Measurements from ENCODE around the gene PRPF6.
A peak's percentile ranks its signal among the peaks of the same experiment; 100 is the strongest.

The PRPF6 gene

DNA sequence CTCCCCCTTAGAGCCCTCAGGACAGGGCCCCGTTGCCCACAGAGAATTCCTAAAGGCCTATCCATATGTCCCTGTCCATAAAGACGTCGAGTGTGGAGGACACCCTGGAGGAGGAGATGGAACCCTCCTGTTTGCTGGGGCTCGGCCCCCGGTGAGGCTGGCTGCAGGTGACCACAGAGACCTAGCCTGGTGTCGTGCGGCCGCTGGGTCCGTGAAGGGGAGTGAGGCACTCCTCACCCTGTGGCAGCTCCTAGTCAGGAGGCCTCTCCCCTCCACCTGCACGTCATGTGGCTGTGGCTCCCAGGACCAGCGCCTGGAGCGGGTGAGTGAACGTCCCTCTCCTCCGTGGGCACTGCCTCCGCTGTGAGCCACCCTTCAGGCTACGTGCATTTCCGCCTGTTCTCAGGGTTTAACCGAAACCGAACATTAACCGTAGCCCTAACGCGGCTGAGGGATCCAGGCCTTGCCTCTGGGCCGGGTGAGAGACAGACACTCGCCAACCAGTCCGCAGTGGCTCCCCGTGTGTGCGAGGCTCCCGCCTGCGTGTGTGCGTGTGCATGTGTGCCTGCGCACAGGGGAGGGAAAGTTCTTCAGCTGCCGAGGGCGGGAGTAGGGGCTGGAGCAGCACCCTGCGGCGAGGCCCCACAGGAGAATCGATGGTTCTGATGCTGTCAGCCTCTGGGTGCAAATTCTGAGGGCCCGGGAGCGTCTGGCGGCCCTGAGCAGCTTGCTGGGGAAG lies 76.1 kb downstream of the PRPF6 start:
- ATAC-seq (ENCODE audit: low read depth) (no peak), DNase-seq (ENCODE audit: low spot score) (peak; percentile 82)
- Histone ChIP-seq H3K27ac (ENCODE audit: poor library complexity, severe bottlenecking) (no peak overlapping the region), H3K36me3 (ENCODE audit: low read depth) (no peaks in the 10 kb centered on the region), H3K27me3 (ENCODE audit: insufficient read depth, poor library complexity, severe bottlenecking) (no peaks in the 10 kb centered on the region), H3K4me3 (ENCODE audit: severe bottlenecking) (no peak overlapping the region), H3K4me1 (ENCODE audit: insufficient read depth, poor library complexity, severe bottlenecking) (no peaks in the 10 kb centered on the region), H3K9me3 (ENCODE audit: severe bottlenecking) (no peaks in the 10 kb centered on the region)
- TF ChIP-seq CTCF (IDR thresholded peaks at IDR 0.05; ENCODE audit: poor library complexity, severe bottlenecking) = no peak

GRCh38 chr20:64057628-64058498 lies 76.9 kb downstream of the PRPF6 start:
- H3K27ac ChIP-seq (ENCODE audit: poor library complexity, severe bottlenecking) = no peak overlapping the region
- ATAC-seq (ENCODE audit: low read depth) = peak; percentile 69
- peak; percentile 97 for DNase-seq (ENCODE audit: low spot score)

DNA sequence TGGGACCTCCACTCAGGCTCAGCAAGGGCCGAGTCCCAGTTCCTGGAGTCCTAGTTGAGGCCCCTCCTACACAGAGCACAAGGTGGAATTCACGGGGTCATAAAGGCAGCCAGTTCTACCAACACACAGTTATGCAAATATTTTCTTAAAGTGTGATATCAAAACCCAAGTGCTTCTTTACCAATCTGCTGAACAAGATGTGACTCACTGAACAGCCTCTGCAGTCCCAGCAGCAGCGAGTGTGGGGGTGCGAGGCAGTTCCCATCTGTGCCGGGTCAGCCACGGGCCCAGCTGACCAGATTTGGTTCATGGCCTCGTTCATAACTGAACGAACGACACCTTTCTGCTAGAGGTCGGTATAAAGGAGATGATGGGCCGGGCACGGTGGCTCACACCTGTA lies 77.6 kb downstream of the PRPF6 start:
- Histone ChIP-seq H3K36me3 (ENCODE audit: low read depth) (no peaks in the 10 kb centered on the region), H3K27me3 (ENCODE audit: insufficient read depth, poor library complexity, severe bottlenecking) (no peaks in the 10 kb centered on the region), H3K4me1 (ENCODE audit: insufficient read depth, poor library complexity, severe bottlenecking) (no peaks in the 10 kb centered on the region), H3K4me3 (ENCODE audit: severe bottlenecking) (no peak overlapping the region), H3K27ac (ENCODE audit: poor library complexity, severe bottlenecking) (no peak overlapping the region), H3K9me3 (ENCODE audit: severe bottlenecking) (no peaks in the 10 kb centered on the region)
- no peak for TF ChIP-seq CTCF (IDR thresholded peaks at IDR 0.05; ENCODE audit: poor library complexity, severe bottlenecking)
- ATAC-seq (ENCODE audit: low read depth) = no peak
- no peak for DNase-seq (ENCODE audit: low spot score)

More at GRCh38 chr20:64057628-64058498, 76.9 kb downstream of the PRPF6 start:
- Histone ChIP-seq H3K9me3 (ENCODE audit: severe bottlenecking) (no peaks in the 10 kb centered on the region), H3K36me3 (ENCODE audit: low read depth) (no peaks in the 10 kb centered on the region), H3K4me3 (ENCODE audit: severe bottlenecking) (no peak overlapping the region), H3K27me3 (ENCODE audit: insufficient read depth, poor library complexity, severe bottlenecking) (no peaks in the 10 kb centered on the region), H3K4me1 (ENCODE audit: insufficient read depth, poor library complexity, severe bottlenecking) (no peaks in the 10 kb centered on the region)
- TF ChIP-seq CTCF (IDR thresholded peaks at IDR 0.05; ENCODE audit: poor library complexity, severe bottlenecking) = peak; percentile 100

DNA sequence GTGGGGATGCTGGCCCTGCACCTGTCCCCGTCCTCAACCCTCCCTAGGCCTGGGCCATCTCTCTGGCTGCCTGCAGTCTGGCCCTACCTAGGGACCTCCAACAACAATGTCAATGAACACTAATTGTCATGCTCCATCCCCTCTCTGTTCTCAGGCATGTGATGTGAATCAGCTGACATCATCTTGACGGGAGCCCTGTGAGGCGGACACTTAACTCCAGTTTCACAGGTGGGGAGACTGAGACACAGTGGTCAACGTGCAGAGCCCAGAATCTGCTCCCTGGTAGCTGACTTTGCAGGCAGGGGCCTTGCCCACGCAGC lies 81.3 kb downstream of the PRPF6 start:
- peak overlapping the region; percentile 92 for H3K4me3 ChIP-seq (ENCODE audit: severe bottlenecking)
- H3K36me3 ChIP-seq (ENCODE audit: low read depth) = no peaks in the 10 kb centered on the region
- H3K4me1 ChIP-seq (ENCODE audit: insufficient read depth, poor library complexity, severe bottlenecking) = peaks cover 30% of the 10 kb centered on the region

More for the DNA sequence above, 81.3 kb downstream of the PRPF6 start:
- no peak for TF ChIP-seq CTCF (IDR thresholded peaks at IDR 0.05; ENCODE audit: poor library complexity, severe bottlenecking)
- peak overlapping the region; percentile 62 for H3K27ac ChIP-seq (ENCODE audit: poor library complexity, severe bottlenecking)
- no peaks in the 10 kb centered on the region for H3K9me3 ChIP-seq (ENCODE audit: severe bottlenecking)
- DNase-seq (ENCODE audit: low spot score) (no peak), ATAC-seq (ENCODE audit: low read depth) (no peak)
- no peaks in the 10 kb centered on the region for H3K27me3 ChIP-seq (ENCODE audit: insufficient read depth, poor library complexity, severe bottlenecking)
